WERI-Rb-1 (cell line): ENCODE results near the gene CATSPERD.
"Not testable (repeated sequence)": the region's sequence is repeated elsewhere in the genome, so short reads cannot be mapped to it uniquely, and the experiment has no call there.

Experiments
- DNase-seq: peaks from one replicate; pipeline ENCODE4 v3.0.0-alpha.2; 2020
- H3K27ac ChIP-seq: fragments of 250-450 bp; sonication (Bioruptor Pico); 2 replicates; pipeline ENCODE4 v1.5.1; 2020; ENCODE audit warnings: mild to moderate bottlenecking, moderate library complexity
- H3K27me3 ChIP-seq: fragments of 250-450 bp; sonication (Bioruptor Pico); 2 replicates; pipeline ENCODE4 v1.5.1; 2021; ENCODE audit warnings: mild to moderate bottlenecking, low read depth, moderate library complexity; ENCODE audit not compliant: insufficient read depth, severe bottlenecking
- H3K36me3 ChIP-seq: fragments of 250-450 bp; sonication (Bioruptor Pico); 2 replicates; pipeline ENCODE4 v1.5.1; 2020; ENCODE audit warnings: mild to moderate bottlenecking, moderate library complexity
- H3K4me3 ChIP-seq: 2 replicates; pipeline ENCODE4 v1.5.1; 2011; ENCODE audit warnings: low read depth, mild to moderate bottlenecking, control low read depth, low read length
- H3K9me3 ChIP-seq: fragments of 250-450 bp; sonication (Bioruptor Pico); 2 replicates; pipeline ENCODE4 v1.5.1; 2021; ENCODE audit warnings: mild to moderate bottlenecking, moderate library complexity; ENCODE audit not compliant: severe bottlenecking
- TF ChIP-seq, protein P1 (sequence below): IDR thresholded peaks from 2 replicates; pipeline ENCODE4 v1.5.1; 2011; ENCODE audit warnings: low read depth, mild to moderate bottlenecking, control low read depth, inconsistent platforms, low read length

The CATSPERD gene

DNA sequence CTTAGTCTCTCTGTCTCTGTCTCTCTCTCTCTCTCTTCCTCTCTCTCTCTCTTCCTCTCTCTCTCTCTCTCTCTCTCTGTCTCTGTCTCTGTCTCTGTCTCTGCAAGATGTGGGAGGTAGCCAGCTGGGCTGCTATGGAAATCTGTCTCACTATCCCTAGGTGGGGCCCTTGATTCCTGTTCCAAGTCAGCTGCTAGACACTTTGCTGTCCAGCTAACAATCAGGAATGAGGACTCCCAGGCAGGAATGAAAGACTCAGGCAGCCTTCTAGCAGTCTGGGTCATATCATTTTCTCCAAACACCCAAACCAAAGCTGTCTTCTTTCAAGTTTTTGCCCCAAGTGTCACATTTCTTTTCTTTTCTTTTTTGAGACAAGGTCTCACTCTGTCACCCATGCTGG lies 23.2 kb downstream of the CATSPERD start:
- no peak for DNase-seq
- H3K4me3 ChIP-seq = no peak overlapping the region
- TF ChIP-seq, protein P1, sequence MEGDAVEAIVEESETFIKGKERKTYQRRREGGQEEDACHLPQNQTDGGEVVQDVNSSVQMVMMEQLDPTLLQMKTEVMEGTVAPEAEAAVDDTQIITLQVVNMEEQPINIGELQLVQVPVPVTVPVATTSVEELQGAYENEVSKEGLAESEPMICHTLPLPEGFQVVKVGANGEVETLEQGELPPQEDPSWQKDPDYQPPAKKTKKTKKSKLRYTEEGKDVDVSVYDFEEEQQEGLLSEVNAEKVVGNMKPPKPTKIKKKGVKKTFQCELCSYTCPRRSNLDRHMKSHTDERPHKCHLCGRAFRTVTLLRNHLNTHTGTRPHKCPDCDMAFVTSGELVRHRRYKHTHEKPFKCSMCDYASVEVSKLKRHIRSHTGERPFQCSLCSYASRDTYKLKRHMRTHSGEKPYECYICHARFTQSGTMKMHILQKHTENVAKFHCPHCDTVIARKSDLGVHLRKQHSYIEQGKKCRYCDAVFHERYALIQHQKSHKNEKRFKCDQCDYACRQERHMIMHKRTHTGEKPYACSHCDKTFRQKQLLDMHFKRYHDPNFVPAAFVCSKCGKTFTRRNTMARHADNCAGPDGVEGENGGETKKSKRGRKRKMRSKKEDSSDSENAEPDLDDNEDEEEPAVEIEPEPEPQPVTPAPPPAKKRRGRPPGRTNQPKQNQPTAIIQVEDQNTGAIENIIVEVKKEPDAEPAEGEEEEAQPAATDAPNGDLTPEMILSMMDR = no peak
- H3K36me3 ChIP-seq = no peaks in the 10 kb centered on the region
- no peak overlapping the region for H3K27ac ChIP-seq
- no peaks in the 10 kb centered on the region for H3K9me3 ChIP-seq
- no peaks in the 10 kb centered on the region for H3K27me3 ChIP-seq

DNA sequence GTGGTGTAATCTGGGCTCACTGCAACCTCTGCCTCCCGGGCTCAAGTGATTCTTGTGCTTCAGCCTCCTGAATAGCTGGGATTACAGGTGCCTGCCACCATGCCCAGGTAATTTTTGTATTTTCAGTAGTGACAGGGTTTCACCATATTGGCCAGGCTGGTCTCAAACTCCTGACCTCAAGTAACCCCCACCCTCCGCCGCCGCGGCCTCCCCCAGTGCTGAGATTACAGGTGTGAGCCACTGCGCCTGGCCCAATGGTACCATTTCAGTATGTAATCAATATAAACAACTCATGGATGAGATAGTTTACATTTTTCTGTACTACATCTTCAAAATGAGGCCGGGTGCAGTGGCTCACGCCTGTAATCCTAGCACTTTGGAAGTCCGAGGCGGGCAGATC lies 24.6 kb downstream of the CATSPERD start:
- not testable (repeated sequence) for H3K4me3 ChIP-seq, DNase-seq, H3K27me3 ChIP-seq, H3K9me3 ChIP-seq, H3K36me3 ChIP-seq, H3K27ac ChIP-seq

DNA sequence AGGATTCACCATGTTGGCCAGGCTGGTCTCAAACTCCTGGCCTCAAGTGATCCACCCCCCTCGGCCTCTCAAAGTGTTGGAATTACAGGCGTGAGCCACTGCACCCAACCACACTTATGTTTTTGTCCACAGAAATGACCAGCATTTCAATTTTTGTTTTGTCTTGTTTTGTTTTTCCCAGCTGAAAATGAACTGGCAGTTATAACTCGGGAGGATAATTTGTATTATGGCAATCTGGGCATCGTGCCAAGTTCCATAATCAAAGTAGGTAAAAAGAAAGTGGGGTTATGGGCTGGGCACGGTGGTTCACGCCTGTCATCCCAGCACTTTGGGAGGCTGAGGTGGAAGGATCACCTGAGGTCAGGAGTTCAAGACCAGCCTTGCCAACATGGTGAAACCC lies 28.5 kb downstream of the CATSPERD start:
- H3K9me3 ChIP-seq, H3K36me3 ChIP-seq, H3K4me3 ChIP-seq, H3K27me3 ChIP-seq, H3K27ac ChIP-seq, DNase-seq: not testable (repeated sequence)

DNA sequence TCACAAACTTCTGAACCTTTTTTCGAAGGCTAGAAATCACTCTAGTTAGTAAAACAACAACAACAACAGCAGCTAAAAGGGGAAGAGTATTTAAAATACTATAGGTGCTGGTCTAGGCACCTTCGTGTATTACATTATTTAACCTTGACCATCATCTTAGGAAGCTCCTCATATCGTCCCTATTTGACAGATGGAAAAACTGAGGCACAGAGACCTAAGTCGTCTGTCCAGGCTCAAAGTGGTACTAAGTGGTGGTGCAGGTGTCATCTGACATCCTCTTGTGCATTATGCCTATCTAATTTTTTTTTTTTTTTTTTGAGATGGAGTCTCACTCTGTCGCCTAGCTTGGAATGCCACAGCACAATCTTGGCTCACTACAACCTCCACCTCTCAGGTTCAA lies 29.1 kb downstream of the CATSPERD start:
- Histone ChIP-seq H3K27me3 (no peaks in the 10 kb centered on the region), H3K36me3 (no peaks in the 10 kb centered on the region), H3K27ac (no peak overlapping the region), H3K9me3 (no peaks in the 10 kb centered on the region), H3K4me3 (no peak overlapping the region)
- no peak for DNase-seq
- TF ChIP-seq, protein P1 = no peak

DNA sequence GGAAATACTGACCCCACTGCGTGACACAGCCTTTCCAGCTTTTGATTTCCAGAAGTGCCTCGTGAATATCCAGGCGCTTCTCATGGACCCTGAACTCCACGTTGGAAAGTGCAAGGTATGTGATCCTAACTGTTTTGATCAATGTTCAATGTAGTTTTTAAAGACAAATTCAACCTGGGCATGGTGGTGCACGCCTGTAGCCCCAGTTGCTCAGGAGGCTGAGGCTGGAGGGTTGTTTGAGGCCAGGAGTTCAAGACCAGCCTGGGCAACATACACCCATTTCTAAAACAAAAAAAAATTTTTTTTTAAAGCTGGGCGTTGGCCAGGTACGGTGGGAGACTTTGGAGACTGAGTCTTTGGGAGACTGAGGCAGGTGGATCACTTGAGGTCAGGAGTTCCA lies 31.3 kb downstream of the CATSPERD start:
- TF ChIP-seq, protein P1 = no peak
- H3K27ac ChIP-seq = no peak overlapping the region
- no peaks in the 10 kb centered on the region for H3K9me3 ChIP-seq

DNA sequence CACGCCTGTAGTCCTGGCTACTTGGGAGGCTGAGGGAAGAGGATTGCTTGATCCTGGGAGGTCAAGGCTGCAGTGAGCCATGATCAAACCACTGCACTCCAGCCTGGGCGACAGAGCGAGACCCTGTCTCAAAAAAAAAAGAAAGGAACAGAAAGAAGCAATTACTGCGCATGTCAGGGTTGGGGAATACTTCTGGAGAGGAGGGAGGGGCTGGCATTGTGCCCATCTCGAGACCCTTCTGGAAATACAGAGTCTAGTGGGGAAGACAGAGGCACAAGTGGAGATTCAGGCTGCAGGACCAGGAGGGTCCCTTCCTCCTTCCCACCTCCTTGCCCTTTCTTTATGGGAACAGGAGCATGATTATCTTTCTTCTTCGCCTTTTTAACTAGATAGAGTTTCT lies 33.3 kb downstream of the CATSPERD start:
- no peaks in the 10 kb centered on the region for H3K36me3 ChIP-seq
- no peaks in the 10 kb centered on the region for H3K9me3 ChIP-seq
- TF ChIP-seq, protein P1 = no peak
- DNase-seq = no peak
- no peak overlapping the region for H3K4me3 ChIP-seq
- H3K27ac ChIP-seq = no peak overlapping the region
- no peaks in the 10 kb centered on the region for H3K27me3 ChIP-seq

More for the DNA sequence above, 31.3 kb downstream of the CATSPERD start:
- DNase-seq = no peak
- Histone ChIP-seq H3K27me3 (no peaks in the 10 kb centered on the region), H3K4me3 (no peak overlapping the region), H3K36me3 (no peaks in the 10 kb centered on the region)

DNA sequence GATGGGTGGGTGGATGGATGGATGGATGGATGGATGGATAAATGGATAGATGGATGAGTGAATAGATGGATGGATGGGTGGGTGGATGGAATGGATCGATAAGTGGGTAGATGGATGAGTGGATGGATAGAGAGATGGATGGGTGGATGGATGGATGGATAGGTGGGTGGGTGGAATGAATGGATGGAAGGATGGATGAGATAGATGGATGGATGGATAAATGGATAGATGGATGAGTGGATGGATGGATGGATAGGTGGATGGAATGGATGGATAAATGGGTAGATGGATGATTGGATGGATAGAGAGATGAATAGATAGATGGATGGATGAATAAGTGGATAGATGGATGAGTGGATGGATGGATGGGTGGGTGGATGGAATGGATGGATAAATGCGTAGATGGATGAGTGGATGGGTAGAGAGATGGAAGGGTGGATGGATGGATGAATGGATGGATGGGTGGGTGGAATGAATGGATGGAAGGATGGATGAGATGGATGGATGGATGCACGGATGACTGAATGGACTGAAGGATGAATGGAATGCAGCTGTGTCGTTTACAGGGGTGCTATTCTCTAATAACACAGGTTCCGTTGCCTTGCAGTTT lies 42.3 kb downstream of the CATSPERD start:
- no peak overlapping the region for H3K4me3 ChIP-seq
- no peaks in the 10 kb centered on the region for H3K36me3 ChIP-seq
- H3K9me3 ChIP-seq = no peaks in the 10 kb centered on the region
- no peak for DNase-seq
- TF ChIP-seq, protein P1 = no peak
- H3K27me3 ChIP-seq = no peaks in the 10 kb centered on the region
- no peak overlapping the region for H3K27ac ChIP-seq
